ENCODE data around the gene THRB. TPM values are rescaled to one million over a fixed set of nuclear protein-coding genes. Genes with fewer than 3 reads are reported as not detected.

THRB gene
- total RNA-seq, 2 experiments from 2014 or later, result not detected

GRCh38 chr3:24340161-24340560, 154.5 kb downstream of the THRB start:
- no peak for DNase-seq
- Mint-ChIP-seq H3K4me3 (no peak overlapping the region), H3K9me3 (no peaks in the 10 kb centered on the region), H3K27ac (no peak overlapping the region), H3K36me3 (no peaks in the 10 kb centered on the region), H3K4me1 (no peaks in the 10 kb centered on the region), H3K27me3 (peaks cover 8% of the 10 kb centered on the region)

- Mint-ChIP-seq H3K27me3 (peaks cover 3% of the 10 kb centered on the region), H3K27ac (no peak overlapping the region), H3K9me3 (no peaks in the 10 kb centered on the region), H3K4me3 (no peak overlapping the region), H3K4me1 (no peaks in the 10 kb centered on the region), H3K36me3 (no peaks in the 10 kb centered on the region)
- DNase-seq, result no peak
These were observed 155.3 kb downstream of the THRB start for GRCh38 chr3:24339266-24339825.

GRCh38 chr3:24338409-24339130, 156.1 kb downstream of the THRB start:
- DNase-seq, result no peak
- Mint-ChIP-seq H3K4me3 (no peak overlapping the region), H3K27ac (no peak overlapping the region), H3K27me3 (peaks cover 3% of the 10 kb centered on the region), H3K9me3 (no peaks in the 10 kb centered on the region), H3K4me1 (no peaks in the 10 kb centered on the region), H3K36me3 (no peaks in the 10 kb centered on the region)

GRCh38 chr3:24336101-24336500, 158.5 kb downstream of the THRB start:
- Mint-ChIP-seq H3K4me3 (no peak overlapping the region), H3K9me3 (no peaks in the 10 kb centered on the region), H3K27ac (no peak overlapping the region), H3K27me3 (peaks cover 3% of the 10 kb centered on the region), H3K36me3 (no peaks in the 10 kb centered on the region), H3K4me1 (no peaks in the 10 kb centered on the region)
- DNase-seq, result no peak

- no peaks in the 10 kb centered on the region for H3K27me3 Mint-ChIP-seq
- no peak for DNase-seq
- no peak overlapping the region for H3K4me3 Mint-ChIP-seq
These were observed 162.6 kb downstream of the THRB start for GRCh38 chr3:24332092-24332491.

GRCh38 chr3:24323272-24323671, 171.4 kb downstream of the THRB start:
- H3K9me3 Mint-ChIP-seq, result peaks cover 4% of the 10 kb centered on the region
- no peak overlapping the region for H3K4me3 Mint-ChIP-seq
- no peak overlapping the region for H3K27ac Mint-ChIP-seq
- no peaks in the 10 kb centered on the region for H3K27me3 Mint-ChIP-seq
- H3K36me3 Mint-ChIP-seq, result no peaks in the 10 kb centered on the region
- DNase-seq, result no peak
- no peaks in the 10 kb centered on the region for H3K4me1 Mint-ChIP-seq

More at GRCh38 chr3:24332092-24332491, 162.6 kb downstream of the THRB start:
- Mint-ChIP-seq H3K9me3 (no peaks in the 10 kb centered on the region), H3K4me1 (no peaks in the 10 kb centered on the region), H3K27ac (no peak overlapping the region), H3K36me3 (no peaks in the 10 kb centered on the region)

- peaks cover 6% of the 10 kb centered on the region for H3K9me3 Mint-ChIP-seq
- H3K27me3 Mint-ChIP-seq, result no peaks in the 10 kb centered on the region
- H3K4me3 Mint-ChIP-seq, result no peak overlapping the region
- H3K36me3 Mint-ChIP-seq, result no peaks in the 10 kb centered on the region
- no peak for DNase-seq
- no peak overlapping the region for H3K27ac Mint-ChIP-seq
- no peaks in the 10 kb centered on the region for H3K4me1 Mint-ChIP-seq
These were observed 174.0 kb downstream of the THRB start for GRCh38 chr3:24320601-24321000.

GRCh38 chr3:24318677-24319287, 175.9 kb downstream of the THRB start:
- Mint-ChIP-seq H3K36me3 (no peaks in the 10 kb centered on the region), H3K9me3 (peaks cover 6% of the 10 kb centered on the region), H3K27ac (no peak overlapping the region), H3K4me3 (no peak overlapping the region), H3K4me1 (no peaks in the 10 kb centered on the region), H3K27me3 (no peaks in the 10 kb centered on the region)
- no peak for DNase-seq

- Mint-ChIP-seq H3K4me1 (no peaks in the 10 kb centered on the region), H3K27me3 (no peaks in the 10 kb centered on the region), H3K36me3 (no peaks in the 10 kb centered on the region), H3K27ac (no peak overlapping the region), H3K4me3 (no peak overlapping the region), H3K9me3 (peaks cover 6% of the 10 kb centered on the region)
- DNase-seq, result no peak
These were observed 177.7 kb downstream of the THRB start for GRCh38 chr3:24316887-24317383.

GRCh38 chr3:24315971-24316370, 178.7 kb downstream of the THRB start:
- H3K27me3 Mint-ChIP-seq, result no peaks in the 10 kb centered on the region

GRCh38 chr3:24315356-24315755, 179.3 kb downstream of the THRB start:
- no peak for DNase-seq
- H3K27me3 Mint-ChIP-seq, result no peaks in the 10 kb centered on the region
- H3K4me1 Mint-ChIP-seq, result no peaks in the 10 kb centered on the region
- no peak overlapping the region for H3K27ac Mint-ChIP-seq
- H3K36me3 Mint-ChIP-seq, result no peaks in the 10 kb centered on the region
- H3K4me3 Mint-ChIP-seq, result no peak overlapping the region
- H3K9me3 Mint-ChIP-seq, result peaks cover 6% of the 10 kb centered on the region

More at GRCh38 chr3:24315971-24316370, 178.7 kb downstream of the THRB start:
- H3K9me3 Mint-ChIP-seq, result peaks cover 6% of the 10 kb centered on the region
- H3K4me3 Mint-ChIP-seq, result no peak overlapping the region
- no peaks in the 10 kb centered on the region for H3K36me3 Mint-ChIP-seq
- H3K27ac Mint-ChIP-seq, result no peak overlapping the region
- DNase-seq, result no peak
- no peaks in the 10 kb centered on the region for H3K4me1 Mint-ChIP-seq

GRCh38 chr3:24311881-24312280, 182.8 kb downstream of the THRB start:
- H3K4me1 Mint-ChIP-seq, result no peaks in the 10 kb centered on the region
- no peak overlapping the region for H3K4me3 Mint-ChIP-seq
- H3K27ac Mint-ChIP-seq, result no peak overlapping the region
- no peak for DNase-seq
- no peaks in the 10 kb centered on the region for H3K36me3 Mint-ChIP-seq
- no peaks in the 10 kb centered on the region for H3K27me3 Mint-ChIP-seq
- H3K9me3 Mint-ChIP-seq, result no peaks in the 10 kb centered on the region

GRCh38 chr3:24310887-24311286, 183.8 kb downstream of the THRB start:
- Mint-ChIP-seq H3K9me3 (no peaks in the 10 kb centered on the region), H3K4me3 (no peak overlapping the region), H3K36me3 (no peaks in the 10 kb centered on the region), H3K27ac (no peak overlapping the region), H3K27me3 (no peaks in the 10 kb centered on the region), H3K4me1 (no peaks in the 10 kb centered on the region)
- DNase-seq, result no peak

- H3K9me3 Mint-ChIP-seq, result no peaks in the 10 kb centered on the region
- H3K4me3 Mint-ChIP-seq, result no peak overlapping the region
- H3K36me3 Mint-ChIP-seq, result no peaks in the 10 kb centered on the region
- no peak overlapping the region for H3K27ac Mint-ChIP-seq
- H3K4me1 Mint-ChIP-seq, result no peaks in the 10 kb centered on the region
- no peak for DNase-seq
- H3K27me3 Mint-ChIP-seq, result peaks cover 8% of the 10 kb centered on the region
These were observed 188.1 kb downstream of the THRB start for GRCh38 chr3:24306518-24306917.

GRCh38 chr3:24305795-24306467, 188.7 kb downstream of the THRB start:
- Mint-ChIP-seq H3K9me3 (no peaks in the 10 kb centered on the region), H3K27me3 (peaks cover 8% of the 10 kb centered on the region), H3K4me1 (no peaks in the 10 kb centered on the region), H3K4me3 (no peak overlapping the region), H3K36me3 (no peaks in the 10 kb centered on the region), H3K27ac (no peak overlapping the region)
- DNase-seq, result no peak
